SKM-1 treated with dmso at 0.1 percent for 144 hours (cell line): ENCODE results near the gene CDC42BPA.
"Not testable (repeated sequence)": the region's sequence is repeated elsewhere in the genome, so short reads cannot be mapped to it uniquely, and the experiment has no call there.

Experiments used
- DNase-seq: peaks from one replicate; lab custom pipeline; 2025; ENCODE audit not compliant: unreplicated experiment; lab: John Stamatoyannopoulos, UW

The CDC42BPA gene

DNA sequence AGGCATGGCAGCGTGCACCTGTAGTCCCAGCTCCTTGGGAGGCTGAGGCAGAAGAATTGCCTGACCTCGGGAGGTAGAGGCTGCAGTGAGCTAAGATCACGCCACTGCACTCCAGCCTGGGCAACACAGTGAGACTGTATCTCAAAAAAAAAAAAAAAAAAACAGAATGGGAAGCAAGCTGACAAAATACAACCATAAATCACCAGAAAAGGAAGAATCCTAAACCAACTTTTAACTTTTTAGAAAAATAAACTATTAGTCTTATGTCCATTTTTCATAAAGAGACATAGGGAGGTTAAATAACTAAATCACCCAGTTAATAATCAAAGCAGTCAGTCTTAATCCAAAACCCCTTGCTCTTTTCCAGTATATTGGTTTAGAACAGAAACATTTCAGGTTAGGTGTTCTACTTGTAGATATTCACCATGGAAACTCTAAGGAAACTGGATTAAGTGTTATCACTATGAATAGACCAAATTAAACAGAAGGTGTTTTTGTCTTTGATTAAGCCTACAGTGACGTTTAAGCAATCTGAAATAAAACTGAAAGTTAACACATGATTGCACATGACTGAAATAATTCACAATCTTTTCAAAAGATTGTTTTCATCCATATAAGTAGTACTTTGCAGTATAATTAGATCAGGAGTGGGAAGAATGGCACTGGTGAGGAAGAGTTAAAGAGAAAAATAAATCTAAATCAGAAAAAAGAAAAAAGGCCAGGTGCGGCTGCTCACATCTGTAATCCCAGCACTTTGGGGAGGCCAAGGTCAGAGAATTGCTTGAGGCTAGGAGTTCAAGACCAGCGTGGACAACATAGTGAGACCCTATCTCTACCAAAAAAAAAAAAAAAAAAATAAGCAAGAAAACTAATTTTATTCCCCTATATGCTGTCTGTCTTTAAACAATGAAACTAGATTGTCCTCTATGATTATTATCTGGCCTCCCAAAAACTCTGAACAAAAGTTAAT is 9.6 kb downstream of the CDC42BPA start:
- no peak for DNase-seq

DNA sequence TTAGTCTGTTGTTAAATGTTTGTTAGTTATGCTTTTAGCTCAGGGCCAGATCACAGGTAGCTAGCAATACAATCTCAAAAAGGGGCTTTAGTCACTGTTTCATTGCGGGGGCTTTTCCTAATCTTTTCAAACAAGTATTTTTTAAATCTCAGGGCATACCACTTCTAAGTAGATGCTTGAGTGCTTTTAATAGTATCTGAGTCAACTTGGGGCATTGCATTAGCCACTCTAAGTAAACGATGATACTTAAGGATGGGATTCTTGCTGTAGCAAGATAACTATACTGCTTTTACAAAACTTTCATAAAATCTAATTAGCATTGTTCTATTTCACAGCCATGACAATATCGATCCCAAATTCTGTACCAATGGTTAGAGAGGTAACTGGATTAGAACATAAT is 11.6 kb downstream of the CDC42BPA start:
- DNase-seq = no peak

DNA sequence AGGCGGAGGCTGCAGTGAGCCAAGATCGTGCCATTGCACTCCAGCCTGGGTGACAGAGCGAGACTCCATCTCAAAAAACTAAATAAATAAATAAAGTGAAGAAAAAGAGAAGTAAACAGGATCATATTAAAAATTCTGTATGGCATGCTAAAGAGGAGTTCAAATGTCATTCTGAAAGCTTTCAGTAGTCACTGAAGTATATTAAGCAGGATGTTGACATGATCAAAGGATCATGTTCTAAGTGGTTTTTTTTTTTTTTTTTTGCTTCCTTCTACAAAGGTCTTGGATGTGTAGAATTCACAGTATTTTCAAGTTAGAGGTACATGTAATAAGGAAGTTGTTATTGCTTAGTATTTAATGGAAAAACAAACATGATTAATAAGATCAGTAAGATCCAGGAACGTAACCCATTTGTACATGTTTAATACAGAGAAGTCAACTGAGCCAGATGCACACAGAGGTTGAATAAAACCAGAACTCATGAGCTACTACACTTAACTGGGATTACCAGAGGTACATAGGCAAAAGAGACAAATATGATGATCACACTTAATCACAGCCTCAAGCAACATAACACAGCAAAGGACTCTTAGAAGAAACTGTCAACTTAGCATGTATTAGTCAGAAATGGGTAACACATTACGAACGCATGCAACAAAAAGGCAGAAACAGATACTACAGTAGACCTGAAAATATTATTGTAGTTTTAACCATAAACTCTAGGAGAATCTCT is 12.2 kb downstream of the CDC42BPA start:
- DNase-seq = no peak

DNA sequence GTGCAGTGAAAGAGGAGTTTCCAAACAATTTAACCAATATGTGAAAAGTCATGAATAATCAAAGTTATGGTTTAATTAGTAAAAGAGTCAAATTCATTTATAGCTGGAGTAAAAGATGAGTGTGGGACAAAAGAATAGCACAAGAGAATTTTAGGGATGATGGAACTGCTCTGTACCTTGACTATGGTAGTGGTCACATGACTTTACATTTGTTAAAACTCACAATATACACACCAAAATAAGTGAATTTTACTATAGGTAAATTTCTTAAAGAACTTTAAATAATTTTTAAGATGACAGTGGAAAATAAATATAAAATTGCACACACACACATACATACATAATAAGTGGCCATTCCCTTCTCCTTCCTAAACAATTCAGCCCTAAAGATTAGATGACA is 13.6 kb downstream of the CDC42BPA start:
- no peak for DNase-seq

DNA sequence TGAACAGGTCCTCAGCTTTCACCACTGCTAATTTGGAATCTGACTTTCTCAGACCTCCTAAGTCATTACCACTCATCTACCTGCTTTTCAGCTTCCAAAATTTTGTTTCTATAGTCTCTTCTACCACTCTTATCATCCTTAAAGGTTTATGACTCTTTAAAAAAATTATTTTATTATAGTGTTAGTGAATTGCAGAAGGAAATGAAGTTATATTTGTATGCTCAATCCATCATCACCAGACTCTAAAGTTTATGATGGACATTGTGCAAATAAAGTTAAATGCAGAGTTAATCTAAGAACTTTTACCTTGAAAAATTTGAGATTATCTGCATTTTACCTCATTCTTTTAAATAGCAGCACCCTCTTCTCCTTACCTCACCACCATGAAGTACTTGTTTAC is 14.6 kb downstream of the CDC42BPA start:
- no peak for DNase-seq

DNA sequence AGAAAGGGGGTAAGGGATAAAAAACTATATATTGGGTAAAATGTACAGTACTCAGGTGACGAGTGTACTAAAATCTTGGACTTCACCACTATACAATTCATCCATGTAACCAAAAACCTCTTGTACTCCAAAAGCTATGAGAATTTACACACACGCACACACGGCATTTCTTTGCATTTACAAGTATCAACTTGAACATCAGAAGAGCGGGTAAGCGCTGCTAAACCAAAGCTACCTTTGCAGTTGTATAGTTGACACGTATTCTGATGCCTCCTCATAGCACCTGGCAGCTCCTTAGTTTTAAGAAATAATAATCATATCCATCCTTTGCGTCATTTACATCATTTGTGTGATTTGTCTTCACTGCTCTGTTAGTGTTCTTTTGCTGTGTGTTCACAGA is 17.6 kb downstream of the CDC42BPA start:
- no peak for DNase-seq

DNA sequence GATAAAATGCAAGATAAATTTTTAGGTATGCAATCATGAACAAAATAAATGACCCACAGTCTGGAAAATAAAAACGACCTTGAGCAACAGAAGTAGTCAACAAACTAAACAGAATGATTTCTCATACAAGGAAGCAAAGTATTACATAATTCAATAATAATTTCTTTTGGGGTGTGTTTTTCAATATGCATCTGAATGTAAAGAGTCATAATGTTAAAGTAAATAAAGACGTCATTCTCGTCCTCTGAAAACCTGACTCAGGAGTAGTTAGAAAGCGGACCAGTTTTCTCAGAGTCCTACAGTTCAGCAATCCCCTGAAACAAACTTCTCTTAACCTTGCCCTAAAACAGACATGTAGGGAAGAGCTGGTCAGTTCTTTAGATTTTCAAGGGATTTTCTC is 18.6 kb downstream of the CDC42BPA start:
- DNase-seq = no peak

DNA sequence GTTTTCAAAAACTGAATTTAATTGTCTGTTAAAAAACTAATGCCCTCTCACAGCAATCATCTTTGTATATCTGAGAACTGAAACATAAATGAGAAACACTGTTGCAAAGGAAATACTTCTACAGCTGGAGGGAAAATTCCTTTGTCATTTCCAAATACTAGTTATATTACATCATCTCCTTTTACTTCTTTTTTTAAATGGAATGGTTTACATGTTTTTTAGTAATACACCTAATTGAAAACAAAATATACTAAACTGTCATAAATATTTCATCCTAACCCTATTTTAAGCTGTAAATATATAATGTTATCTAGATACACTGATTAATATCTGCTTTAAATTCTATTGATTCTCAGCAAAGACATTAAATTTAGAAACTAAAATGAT is 19.1 kb downstream of the CDC42BPA start:
- no peak for DNase-seq

DNA sequence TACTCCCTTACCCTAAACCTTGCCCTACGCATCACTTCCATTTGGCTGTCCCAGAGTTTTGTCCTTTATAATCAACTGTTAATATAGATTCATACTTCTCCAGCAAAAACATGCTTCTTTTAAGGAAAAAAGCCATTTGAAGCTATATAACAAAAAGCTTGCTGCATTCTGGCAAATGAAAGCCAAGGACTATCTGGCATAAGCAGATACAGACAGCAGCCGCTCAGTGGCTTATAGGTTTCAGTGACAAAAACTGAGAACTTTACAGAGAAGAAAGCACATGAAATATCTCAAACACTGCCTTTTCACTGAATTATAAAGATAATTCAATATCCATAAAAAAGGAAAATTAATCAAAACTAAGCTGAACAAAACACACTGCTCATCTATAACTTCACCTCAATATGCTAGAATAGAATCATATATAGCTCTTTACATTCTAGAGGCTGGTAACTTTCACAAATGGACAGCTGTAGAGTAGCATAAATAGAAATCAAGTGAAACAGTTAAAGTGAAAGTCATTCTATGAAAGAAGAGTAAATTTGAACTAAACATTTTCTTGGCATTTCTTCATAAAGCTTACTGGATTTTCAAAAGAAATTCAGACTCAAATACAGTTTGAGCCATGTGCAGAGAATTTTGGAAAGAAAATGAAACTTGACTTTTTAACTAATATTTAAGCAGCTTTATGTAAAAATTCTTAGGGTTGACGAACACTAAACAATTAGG is 19.6 kb downstream of the CDC42BPA start:
- no peak for DNase-seq

DNA sequence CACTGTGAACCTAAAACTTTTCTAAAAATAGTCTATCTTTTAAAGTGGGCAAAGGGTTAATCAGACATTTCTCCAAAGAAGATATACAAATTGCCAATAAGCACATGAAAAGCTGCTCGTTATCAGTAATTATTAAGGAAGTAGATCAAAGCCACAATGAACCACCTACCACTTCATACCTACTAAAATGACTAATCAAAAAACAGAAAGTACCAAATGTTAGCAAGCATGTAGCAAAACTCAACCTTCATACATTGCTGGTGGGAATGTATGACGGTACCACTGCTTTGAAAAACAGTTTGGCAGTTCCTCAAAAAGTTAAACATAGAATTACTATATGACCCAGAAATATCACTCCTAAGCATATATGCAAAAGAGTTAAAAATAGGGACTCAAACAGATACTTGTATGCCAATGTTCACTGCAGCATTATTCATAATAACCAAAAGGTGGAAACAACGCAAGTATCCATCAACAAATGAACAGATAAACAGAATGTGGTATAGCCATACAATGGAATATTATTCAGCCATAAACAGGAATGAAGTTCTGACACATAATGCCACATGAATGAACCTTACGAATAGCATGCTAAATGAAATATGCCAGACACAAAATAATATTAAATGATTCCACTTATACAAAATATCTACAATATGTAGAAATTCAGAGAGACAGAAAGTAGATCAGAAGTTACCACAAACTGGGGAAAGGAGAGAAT is 21.1 kb downstream of the CDC42BPA start:
- no peak for DNase-seq

DNA sequence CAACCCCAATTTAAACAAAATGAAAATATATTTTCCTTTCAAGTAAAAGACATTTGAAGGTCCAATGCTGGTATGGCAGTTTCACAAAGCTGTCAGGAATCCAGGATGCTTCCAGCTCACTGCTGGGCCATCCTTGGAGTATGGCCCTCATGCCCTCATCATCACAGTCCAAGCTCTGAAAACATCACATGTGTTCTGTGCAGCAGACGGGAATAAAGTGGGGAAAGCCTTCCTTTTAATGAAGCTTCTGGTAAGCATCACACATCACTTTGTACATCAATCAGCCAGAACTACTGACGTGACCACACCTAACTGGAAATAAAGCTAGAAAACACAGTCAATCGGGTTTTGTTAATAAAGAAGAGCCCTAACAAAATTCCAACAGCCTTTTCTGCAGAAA is 22.7 kb downstream of the CDC42BPA start:
- no peak for DNase-seq

DNA sequence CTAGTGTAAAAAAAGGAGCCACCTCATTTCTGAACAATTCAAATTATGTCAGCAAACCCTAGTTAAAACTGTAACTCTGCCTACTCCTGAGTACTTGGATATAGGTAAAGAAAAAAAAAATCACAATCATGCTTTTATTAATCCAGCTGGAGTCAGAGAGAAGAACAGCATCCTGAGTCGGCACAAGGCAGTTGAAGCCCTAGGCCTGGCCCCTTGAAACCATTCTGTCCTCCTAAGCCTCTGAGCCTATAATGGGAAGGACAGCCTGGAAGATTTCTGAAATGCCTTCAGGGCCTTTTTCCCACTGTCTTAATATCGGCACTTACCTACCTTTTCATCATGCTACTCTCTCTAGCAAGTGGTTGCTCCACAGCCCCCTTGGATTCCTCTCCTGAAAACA is 32.5 kb downstream of the CDC42BPA start:
- no peak for DNase-seq

DNA sequence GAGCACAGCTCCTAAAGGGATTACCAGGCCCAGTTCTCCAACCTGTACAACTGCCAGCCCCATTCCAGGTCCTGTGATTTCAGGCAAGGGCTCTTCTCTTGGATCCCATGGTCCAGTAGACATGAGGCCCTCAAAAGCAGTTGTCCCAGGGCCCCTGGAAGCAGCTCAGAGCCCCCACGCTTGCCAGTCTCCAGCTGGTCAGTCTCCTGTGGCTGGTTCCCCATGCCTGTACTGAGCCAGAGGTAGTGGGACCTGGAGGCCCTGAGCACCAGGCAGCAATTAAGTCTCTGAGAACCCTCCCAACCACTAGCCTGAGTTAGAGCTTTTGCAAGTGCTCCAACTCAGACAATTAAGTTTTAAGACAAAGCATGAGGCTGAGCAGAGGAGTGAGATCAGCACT is 36.9 kb downstream of the CDC42BPA start:
- DNase-seq = no peak

DNA sequence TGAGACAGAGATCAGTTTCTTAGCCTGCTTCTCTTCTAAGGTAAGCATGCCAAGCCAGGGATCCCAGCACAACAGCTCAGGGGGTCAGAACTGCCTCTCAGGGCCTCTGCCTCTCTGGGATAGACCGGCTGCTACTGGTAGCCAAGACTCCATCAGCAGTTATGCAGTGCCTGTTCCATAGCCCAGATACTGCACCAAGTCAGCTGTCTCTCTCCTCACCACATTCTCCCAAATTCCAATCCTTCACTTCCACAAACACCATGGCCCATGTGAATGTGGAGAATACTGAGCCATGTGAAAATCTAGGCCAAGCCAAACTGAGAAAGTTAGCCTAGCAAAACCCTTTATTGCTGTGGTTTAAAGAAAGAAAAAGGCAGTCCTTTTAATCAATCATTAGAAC is 37.5 kb downstream of the CDC42BPA start:
- no peak for DNase-seq

DNA sequence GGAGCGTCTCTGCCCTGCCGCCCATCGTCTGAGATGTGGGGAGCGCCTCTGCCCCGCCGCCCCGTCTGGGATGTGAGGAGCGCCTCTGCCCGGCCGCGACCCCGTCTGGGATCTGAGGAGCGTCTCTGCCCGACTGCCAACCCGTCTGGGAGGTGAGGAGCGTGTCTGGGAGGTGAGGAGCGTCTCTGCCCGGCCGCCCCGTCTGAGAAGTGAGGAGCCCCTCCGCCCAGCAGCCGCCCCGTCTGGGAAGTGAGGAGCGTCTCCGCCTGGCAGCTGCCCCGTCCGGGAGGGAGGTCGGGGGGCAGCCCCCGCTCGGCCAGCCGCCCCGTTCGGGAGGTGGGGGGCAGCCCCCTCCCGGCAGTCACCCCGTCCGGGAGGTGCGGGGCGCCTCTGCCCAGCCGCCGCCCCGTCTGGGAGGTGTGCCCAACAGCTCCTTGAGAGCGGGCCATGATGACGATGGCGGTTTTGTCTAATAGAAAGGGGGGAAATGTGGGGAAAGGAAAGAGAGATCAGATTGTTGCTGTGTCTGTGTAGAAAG is 42.1 kb downstream of the CDC42BPA start:
- DNase-seq = not testable (repeated sequence)

DNA sequence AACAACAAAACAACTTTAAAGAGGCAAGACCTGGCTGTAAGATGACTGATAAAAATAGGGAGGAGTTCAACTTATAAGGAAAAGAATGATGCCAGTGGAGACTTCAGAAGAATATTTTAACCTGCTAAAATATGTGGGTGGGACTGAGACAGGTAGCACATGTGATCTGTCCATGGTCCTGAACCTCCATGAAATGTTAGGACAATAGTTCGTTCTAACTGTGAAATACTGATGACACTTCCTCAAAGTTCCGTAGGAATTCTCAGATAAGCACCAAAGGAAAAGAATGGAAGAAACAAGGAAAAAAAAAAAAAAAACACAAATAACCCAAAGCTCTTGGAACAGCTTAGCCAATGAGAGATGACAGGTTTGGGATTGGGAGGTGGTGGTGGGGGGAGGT is 44.7 kb downstream of the CDC42BPA start:
- no peak for DNase-seq

DNA sequence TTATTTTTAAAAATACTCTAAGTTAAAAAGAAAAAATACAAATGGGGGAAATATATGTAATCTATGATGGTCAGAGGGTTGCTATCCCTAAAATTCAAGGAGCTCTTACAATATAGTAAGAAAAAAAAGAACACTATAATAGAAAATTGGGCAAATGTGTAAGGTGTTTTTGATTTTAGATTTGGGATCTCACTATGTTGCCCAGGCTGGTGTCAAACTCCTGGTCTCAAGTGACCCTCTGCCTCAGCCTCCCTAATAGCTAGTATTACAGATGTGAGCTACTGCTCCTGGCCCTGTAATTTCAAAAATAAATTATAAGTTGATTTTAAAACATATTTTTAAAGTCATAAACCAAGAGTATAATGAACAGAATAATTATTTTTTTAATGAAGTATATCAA is 45.9 kb downstream of the CDC42BPA start:
- DNase-seq = no peak

DNA sequence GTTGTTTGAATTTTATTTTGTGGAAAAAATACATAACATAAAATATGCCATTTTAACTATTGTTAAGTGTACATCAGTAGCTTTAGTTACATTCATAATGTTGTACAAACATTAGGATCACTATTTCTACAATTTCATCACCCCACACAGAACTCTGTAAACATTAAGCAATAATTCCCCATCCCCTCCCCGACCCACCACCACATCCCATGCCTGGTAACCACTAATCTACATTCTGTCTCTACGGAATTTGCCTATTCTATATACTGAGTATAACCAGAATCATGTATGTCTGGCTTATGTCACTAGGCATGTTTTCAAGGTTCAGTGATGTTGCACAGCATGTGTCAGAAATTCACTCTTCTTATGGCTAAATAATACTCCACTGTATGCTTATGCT is 47.7 kb downstream of the CDC42BPA start:
- DNase-seq = no peak

DNA sequence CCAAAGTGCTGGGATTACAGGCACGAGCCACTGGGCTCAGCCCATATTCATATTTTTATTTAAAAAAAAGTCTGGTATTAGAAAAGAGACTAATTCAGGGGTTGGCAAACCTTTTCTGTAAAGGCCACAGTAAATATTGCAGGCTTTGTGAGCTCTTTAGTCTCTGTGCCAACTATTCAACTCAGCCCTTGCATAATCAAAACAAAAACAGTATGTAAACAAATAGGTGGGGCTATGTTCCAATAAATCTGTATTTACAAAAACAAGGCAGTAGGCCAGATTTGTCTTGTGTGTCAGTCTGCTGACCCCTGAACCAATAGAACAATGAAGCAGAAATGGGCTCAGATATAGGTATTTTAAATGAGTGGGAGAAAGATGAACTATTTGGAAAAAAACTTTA is 49.3 kb downstream of the CDC42BPA start:
- no peak for DNase-seq

DNA sequence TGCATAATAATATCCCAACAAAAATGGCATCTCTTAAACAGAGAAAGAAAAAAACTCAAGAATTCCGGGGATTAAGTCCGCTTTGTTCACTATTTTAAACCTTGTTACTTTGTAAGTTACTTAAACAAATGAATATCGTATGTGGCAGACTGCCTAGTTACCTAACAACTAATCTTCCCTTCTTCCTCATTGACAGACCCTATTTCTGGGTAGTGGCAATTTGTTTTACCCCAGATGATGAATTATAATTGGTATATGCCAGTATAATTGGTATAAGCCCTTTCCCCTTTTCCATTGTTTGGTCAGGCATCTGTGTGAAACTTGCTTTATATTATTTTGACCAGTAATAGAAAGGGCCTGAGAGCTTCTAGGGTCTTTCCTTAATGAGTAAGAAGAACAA is 52.4 kb downstream of the CDC42BPA start:
- no peak for DNase-seq

DNA sequence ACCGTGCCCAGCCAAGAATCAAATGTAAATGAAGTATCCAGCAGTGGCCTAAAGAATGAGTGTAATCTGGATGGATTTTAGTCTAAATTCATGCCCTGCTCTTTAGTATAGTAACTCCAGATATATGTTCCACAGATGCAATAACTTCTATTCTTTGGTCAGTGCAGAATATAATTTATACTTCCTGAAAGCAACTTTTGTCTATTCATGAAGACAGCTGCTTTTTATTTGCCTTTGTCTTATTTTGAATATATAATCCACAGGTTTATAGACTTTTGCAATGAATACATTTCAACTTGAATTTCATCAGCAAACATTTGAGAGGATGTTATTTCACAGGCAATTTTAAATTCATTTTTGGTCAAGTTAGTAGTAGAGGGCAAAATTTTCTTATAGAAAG is 54.4 kb downstream of the CDC42BPA start:
- DNase-seq = no peak
